ENCODE results near the gene SYNCRIP. TPM values are rescaled to one million over a fixed set of nuclear protein-coding genes. Genes with fewer than 3 reads are reported as not detected.

Gene SYNCRIP
- 100 to 1,000 TPM; 122 to 139 (median 133) TPM for total RNA-seq (2021; fragmentation: NEBNext Ultra II Directional; extraction: Animal tissue kit (Norgen Biotek cat#: 25700))
- long read RNA-seq, full-length matches to known transcripts: 36 of 162 reads
- long read RNA-seq, partial matches to known transcripts: 98 of 162 reads
- long read RNA-seq, other reads (novel, unspliced or antisense): 28 of 162 reads

GRCh38 chr6:85642774-85643536 lies at the start of gene SYNCRIP:
TSS of gene SYNCRIP (minus strand) at chr6:85642886. CDS start at chr6:85641439, 1,447 bp downstream.
- Mint-ChIP-seq H3K4me1 (ENCODE audit: low read depth) (peaks cover 47% of the 10 kb centered on the region), H3K36me3 (ENCODE audit: low read depth) (peaks cover 44% of the 10 kb centered on the region), H3K27ac (peak within 1 kb of the TSS; percentile 99), H3K9me3 (no peaks in the 10 kb centered on the region), H3K4me3 (peak within 1 kb of the TSS; percentile 92), H3K27me3 (ENCODE audit: insufficient read depth) (peaks cover 8% of the 10 kb centered on the region)
- no peak for TF ChIP-seq CTCF (IDR thresholded peaks at IDR 0.05)
- DNase-seq: peak; percentile 96

DNA sequence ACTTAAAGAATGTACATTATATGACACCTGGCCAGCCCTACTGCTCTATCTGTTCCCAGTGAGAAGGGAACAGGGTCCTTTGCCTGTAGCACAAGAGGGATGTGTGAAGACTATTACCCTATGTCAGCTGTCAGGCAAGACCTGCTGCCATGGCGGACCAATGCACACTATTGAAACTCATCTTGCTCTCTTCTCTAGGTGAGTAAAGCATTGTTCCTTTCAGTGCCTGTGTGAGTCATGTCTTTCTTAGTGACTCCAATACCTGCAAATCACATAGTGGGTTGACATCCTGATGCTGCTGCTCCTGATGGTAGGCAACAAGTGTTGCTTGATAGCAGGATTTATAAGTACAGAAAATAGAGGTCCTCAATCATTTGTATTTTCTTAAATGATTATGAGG lies 48.8 kb upstream of the SYNCRIP start:
- H3K27me3 Mint-ChIP-seq (ENCODE audit: insufficient read depth): peaks cover 8% of the 10 kb centered on the region; the same call in 1 of the 2 replicates
- TF ChIP-seq CTCF (IDR thresholded peaks at IDR 0.05): no peak
- DNase-seq: no peak
- H3K4me3 Mint-ChIP-seq: no peak overlapping the region
- no peaks in the 10 kb centered on the region for H3K36me3 Mint-ChIP-seq (ENCODE audit: low read depth)
- no peaks in the 10 kb centered on the region for H3K9me3 Mint-ChIP-seq
- no peak overlapping the region for H3K27ac Mint-ChIP-seq
- H3K4me1 Mint-ChIP-seq (ENCODE audit: low read depth): no peaks in the 10 kb centered on the region

- no peak for DNase-seq
- H3K27ac Mint-ChIP-seq: no peak overlapping the region
- no peaks in the 10 kb centered on the region for H3K9me3 Mint-ChIP-seq
- H3K36me3 Mint-ChIP-seq (ENCODE audit: low read depth): no peaks in the 10 kb centered on the region
- no peak overlapping the region for H3K4me3 Mint-ChIP-seq
- peaks cover 8% of the 10 kb centered on the region; the same call in 1 of the 2 replicates for H3K27me3 Mint-ChIP-seq (ENCODE audit: insufficient read depth)
- H3K4me1 Mint-ChIP-seq (ENCODE audit: low read depth): no peaks in the 10 kb centered on the region
- TF ChIP-seq CTCF (IDR thresholded peaks at IDR 0.05): no peak
Observed at GRCh38 chr6:85690071-85690470, 47.4 kb upstream of the SYNCRIP start.

GRCh38 chr6:85685713-85686112 lies 43.0 kb upstream of the SYNCRIP start:
- H3K27ac Mint-ChIP-seq: no peak overlapping the region
- TF ChIP-seq CTCF (IDR thresholded peaks at IDR 0.05): no peak
- H3K4me3 Mint-ChIP-seq: no peak overlapping the region
- no peak for DNase-seq
- H3K27me3 Mint-ChIP-seq (ENCODE audit: insufficient read depth): peaks cover 4% of the 10 kb centered on the region; the same call in 1 of the 2 replicates
- H3K4me1 Mint-ChIP-seq (ENCODE audit: low read depth): no peaks in the 10 kb centered on the region
- no peaks in the 10 kb centered on the region for H3K9me3 Mint-ChIP-seq
- H3K36me3 Mint-ChIP-seq (ENCODE audit: low read depth): peaks cover 4% of the 10 kb centered on the region; the same call in 1 of the 2 replicates

DNA sequence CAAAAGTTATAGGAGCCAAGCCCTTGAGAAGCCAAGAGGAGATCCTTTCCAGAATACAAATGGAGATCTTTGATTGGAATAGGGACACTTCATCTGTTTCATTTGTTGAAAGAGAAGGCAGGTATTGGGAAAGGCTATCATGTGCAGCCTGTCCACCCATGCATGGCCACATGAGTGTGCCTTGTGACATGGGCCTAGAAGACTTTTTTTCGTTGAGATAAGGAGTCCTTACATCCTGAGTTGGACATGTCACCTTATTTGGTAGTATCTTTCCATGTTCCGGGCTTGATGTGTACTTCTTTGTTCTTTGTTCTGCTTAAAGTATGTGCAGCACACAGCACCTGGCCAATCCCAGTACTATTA lies 42.1 kb upstream of the SYNCRIP start:
- no peak for TF ChIP-seq CTCF (IDR thresholded peaks at IDR 0.05)
- Mint-ChIP-seq H3K4me3 (no peak overlapping the region), H3K9me3 (no peaks in the 10 kb centered on the region)

More for the DNA sequence above, 42.1 kb upstream of the SYNCRIP start:
- Mint-ChIP-seq H3K27me3 (ENCODE audit: insufficient read depth) (peaks cover 3% of the 10 kb centered on the region), H3K36me3 (ENCODE audit: low read depth) (peaks cover 4% of the 10 kb centered on the region; the same call in 1 of the 2 replicates), H3K27ac (no peak overlapping the region), H3K4me1 (ENCODE audit: low read depth) (peaks cover 9% of the 10 kb centered on the region)
- DNase-seq: no peak
